Kidney tubule cell (primary cell): ENCODE data around the gene RHBDD1.

Experiments used
- DNase-seq: peaks from one replicate; pipeline ENCODE4 v3.0.0-alpha.2; 2018; ENCODE audit warnings: low spot score

Gene RHBDD1

DNA sequence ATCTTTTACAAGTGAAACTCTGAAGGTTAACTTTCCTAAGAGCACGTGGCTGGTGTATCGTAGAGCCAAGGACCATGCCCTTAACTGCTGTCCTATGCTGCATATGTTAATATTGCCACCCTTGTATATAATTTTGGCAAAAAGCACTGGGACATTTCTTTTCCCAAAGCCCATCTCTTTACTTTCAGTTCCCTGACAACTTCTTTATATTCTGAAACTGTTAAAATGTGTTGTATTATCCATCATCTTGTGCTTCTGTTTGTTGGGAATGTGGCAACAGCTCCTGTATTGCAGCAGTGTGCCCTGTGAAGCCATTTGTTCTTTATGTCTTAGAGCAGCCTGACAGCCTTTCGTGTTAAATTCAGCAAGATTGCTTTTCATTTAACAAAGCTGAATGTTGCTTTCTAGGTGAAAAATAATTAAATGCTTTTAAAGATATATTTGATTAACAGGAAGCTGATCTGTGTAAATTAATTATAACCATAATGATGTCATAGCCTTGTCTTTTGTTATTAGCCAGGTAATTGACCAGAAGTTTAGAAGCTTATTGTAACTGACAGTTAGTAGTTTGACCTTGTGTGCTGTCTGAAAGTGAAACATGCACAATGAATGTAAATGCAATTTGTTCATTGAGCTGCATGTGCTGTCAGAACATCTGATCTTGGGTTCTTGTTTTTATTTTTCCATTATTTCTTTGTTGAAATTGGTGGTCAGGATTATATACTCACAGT, 9.7 kb downstream of the RHBDD1 start:
- DNase-seq, result no peak

DNA sequence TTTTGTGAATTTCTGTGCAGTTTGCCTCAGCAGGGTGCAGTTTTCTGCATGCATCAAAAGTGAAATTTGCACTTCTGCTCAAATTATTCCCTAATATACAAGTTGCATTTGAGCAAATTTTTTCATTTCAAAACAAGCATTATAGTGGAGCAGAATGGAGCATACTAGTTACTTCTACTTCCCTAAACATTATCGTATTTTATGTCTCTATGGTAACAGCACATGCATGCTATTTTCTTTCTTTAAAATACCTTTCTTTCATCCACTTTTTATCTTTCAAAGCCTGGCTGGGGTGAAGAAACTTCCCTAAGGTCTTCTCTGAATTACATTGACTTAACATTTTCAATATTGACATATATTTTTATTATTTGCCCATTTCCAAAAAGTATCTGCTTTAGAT, 11.2 kb downstream of the RHBDD1 start:
- no peak for DNase-seq

DNA sequence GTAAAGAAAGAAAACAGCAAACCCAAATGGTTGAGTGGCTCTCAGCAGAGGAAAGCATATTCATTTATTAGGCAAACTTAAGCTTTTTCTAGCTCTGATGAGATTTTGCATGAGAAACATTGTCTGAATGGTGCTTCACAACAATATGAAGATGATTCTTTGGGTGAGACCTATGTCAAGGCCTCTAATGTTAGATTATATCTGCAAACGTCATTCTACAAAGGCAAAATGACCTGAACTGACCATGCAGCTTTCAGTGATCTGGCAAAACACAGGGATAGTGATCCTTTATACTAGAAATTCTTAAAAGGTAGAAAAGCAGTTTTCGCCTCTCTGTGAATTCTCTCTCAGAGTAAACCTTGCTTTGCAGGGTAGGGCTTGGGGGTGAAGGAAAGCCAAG, 11.7 kb downstream of the RHBDD1 start:
- no peak for DNase-seq

DNA sequence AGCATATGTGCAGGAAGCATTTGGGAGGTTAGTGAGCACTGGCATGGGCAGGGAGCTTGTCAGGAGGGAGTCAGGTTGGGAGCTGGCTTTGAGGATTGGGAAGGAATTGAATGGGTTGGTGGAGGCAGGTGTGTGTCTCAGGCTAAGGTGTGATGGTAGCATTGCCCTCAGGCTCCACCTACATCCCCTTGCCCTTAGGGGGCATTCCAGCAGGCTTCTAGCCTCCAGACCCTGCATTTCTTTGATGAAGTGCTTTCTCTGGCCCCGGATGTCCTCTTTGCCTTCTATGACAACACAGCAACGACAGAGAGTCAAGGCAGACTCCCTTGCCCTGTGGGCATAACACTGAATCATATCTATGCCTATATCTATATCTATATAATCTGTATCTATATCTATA, 13.5 kb downstream of the RHBDD1 start:
- no peak for DNase-seq

DNA sequence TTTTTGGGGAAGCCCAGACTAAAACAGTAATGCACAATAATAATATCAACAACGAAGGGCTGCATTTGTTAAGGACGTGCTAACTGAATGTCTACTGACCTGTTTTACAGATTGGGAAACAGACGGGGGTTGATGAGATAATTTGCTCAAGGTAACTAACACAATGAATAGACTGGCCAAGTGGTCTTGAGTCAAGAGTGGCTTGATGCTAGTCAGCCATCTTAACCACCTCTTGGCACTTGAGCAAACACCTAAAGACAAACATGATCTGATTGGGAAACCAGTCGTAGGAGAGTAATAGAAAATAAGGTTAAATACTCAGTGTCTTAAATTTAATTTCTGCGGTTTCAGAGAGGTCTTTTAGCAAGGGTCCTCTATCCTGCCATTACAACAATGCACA, 14.2 kb downstream of the RHBDD1 start:
- no peak for DNase-seq

DNA sequence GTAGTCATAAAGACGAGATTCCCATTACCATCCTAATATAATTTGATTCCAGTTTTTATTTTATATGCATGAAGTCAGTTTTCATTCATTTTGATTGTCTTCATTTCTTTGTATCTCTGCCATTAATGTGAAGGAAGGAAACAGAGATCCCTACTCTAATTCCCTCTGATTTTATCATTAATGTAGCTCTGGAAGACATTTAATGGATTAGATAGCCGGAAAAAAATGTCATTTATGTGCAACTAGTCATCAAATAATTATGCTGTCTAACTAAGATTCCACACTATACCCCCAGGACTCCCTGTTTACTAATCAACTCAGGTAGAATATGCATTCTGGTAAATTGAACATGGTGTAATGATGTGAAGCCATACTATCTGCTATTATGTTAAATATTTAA, 19.9 kb downstream of the RHBDD1 start:
- no peak for DNase-seq

DNA sequence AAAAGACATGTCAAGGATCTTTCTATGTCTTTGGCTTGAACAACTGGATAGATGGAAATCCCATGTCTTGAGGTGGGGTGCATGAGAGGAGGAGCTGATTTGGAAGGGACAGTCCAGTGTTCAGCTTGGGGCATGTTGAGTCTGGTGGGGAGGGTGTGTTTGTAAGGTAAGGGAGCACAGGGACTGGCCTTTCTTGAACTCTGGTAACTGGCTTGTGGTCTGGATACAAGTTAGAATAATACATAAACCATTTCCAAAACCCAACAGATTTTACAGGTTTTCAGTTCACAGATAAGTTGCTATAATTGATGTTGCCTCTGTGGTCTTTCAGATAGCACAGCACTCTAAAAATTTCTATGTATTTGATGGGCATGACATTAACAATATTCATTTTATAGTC, 24.2 kb downstream of the RHBDD1 start:
- DNase-seq, result no peak

DNA sequence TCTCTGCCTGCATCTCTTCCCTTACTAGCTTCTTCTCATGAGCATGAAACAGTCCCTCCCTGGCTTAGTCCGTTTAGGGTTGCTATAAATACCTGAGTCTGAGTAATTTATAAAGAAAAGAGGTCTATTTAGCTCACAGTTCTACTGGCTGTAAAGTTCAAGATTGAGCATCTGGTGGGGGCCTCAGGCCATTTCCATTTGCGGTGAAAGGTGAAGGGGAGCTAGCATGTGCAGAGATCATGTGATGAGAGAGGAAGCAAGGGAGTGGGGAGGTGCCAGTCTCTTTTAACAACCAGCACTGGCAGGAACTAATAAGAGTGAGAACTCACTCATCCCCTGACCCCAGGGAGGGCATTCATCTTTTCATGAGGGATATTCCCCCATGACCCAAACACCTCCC, 26.8 kb downstream of the RHBDD1 start:
- DNase-seq, result no peak

DNA sequence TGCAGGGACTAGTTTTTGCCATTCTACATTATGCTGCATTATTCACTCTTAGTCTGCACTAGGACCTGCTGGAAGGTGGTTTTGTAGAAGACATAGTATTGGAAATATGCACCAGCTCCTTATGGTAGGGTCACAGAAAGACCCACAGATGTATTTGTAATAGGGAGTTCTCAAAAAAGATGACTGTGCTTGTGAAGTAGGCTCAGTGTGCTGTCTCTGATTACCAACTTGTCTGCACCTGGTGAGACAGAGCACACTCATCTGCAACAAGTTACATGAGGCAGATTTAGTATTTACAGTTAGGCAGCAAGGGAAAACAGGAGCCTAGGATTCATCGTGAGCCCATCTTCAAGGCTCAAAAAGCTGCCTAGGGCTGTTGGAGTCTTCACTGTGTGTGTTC, 29.4 kb downstream of the RHBDD1 start:
- no peak for DNase-seq

DNA sequence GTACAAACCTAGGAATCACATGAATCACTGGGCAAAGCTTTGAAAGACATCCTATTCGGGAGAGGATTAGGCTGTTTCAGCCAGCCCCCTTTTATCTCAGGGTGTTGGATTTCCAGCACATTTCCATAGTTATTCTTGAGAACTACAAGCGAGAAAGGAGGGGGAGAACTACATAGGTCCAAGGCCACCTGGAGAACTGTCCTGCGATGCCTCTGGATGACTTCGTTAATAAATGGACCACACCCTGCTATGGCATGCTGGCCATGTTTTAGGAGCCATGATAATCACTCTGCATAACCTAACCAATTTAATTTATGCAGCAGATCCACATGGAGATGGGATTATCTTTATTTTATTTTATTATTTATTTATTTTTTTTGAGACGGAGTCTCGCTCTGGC, 29.9 kb downstream of the RHBDD1 start:
- no peak for DNase-seq

DNA sequence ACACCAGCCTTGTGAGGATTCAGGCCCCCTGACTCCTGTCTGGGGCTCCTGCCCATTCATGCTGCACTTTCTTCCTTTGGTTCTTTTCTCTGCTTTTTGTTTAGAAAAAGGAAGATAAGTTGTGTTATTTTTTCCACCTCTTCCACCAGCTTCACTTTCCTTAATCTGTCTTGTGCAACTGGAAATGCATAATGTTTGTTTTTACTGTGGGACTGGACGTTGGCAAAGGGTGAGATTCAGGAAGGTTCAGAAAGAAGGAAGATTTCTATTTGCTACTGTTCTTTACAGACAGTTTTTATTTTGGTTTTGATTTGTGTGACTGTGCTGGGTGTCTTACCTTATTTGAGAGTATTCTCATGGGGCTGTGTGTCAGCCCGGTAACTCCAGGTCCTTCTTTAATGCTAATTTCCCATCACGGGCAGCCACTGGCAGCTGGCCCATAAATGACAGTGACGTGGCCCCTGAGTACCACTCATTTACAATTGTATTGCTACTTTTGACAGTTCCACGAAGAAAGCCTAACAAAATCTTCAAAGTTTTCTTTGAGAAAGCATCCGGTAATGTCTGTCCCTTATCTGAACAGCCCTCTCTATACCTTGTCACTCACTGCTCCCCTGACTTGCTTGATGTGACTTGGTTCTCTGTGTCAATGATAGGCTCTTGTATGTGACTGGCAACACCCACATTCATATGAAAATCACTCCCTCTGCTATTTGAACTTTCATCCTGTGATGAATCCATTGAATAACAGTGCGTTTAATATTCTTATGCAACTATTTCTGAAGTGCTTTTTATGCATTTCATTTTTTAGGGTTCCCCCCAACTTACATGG, 32.7 kb downstream of the RHBDD1 start:
- DNase-seq, result no peak

DNA sequence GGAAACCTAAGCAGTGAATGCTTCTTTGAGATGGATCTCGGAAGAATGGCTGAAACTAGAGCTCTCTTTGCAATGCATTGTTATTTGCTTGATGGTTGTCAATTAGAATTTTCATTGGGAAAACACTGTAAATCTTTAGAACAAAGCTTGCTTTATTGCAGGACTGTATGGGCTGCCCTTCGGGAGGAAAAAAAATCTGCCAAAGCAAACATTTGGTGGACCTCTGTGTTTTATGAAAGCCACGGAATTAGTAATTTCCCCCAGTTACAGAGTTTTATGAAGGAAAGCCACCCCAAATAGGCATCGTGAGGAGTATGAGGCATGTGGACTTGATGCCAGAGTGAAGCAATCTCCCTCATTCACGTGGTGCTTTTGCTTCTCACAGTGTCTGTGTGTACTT, 33.5 kb downstream of the RHBDD1 start:
- DNase-seq, result no peak

DNA sequence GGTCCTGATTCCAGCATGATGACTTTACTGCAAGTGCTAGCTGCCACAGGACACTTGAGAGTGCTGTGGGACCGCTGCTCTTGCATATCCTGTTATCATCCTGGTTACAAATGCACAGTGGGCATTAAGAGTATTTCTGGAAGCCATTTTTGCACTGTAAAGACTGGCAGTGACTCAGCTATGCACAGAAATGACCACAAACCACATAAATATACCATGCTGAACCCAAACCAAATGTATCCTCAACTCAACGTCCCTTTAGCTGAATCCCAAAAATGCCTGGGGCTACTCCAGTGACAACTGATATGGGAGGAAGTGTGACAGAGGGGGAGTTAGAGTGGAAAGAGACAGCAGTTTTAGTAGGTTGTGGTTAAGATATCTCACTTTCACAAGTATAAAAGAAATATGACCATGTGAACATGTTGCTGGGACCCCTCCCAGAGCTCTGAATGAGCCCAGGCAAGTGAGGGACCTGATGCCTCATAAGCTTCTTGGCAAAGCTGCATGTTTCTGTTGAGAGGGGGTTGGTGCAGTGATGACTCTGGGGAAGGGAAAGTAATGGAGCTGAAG, 37.3 kb downstream of the RHBDD1 start:
- no peak for DNase-seq

DNA sequence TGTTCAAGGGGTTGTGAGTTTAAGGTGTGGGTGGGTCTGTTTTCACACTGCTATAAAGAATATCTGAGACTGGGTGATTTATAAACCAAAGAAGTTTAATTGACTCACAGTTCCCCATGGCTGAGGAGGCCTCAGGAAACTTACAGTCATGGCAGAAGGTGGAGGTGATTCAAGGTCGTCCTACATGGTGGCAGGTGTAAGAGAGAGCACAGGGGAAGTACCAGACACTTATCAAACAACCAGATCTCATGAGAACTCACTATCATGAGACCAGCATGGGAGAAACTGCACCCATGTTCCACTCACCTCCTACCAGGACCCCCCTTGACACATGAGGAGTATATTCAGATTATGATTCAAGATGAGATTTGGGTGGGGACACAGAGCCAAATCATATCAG, 38.0 kb downstream of the RHBDD1 start:
- DNase-seq, result no peak

DNA sequence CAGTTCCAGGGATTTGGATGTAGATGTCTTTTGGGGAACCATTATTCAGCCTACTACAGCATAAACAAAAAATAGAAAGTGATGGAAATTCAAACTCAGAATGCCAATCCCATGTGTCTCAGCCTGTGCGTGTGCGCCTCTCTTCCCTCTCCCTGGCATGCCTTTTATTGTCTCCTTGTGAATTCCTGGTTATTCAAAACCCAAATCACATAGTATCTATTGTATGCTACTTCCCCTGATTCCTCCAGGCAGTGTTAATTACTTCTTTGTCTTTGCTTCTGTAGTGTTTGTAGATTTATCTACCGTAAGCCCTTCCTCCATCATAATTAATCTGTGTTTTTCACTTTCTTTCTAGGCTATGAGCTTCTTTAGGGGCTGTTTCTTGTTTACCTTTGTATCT, 38.9 kb downstream of the RHBDD1 start:
- no peak for DNase-seq

DNA sequence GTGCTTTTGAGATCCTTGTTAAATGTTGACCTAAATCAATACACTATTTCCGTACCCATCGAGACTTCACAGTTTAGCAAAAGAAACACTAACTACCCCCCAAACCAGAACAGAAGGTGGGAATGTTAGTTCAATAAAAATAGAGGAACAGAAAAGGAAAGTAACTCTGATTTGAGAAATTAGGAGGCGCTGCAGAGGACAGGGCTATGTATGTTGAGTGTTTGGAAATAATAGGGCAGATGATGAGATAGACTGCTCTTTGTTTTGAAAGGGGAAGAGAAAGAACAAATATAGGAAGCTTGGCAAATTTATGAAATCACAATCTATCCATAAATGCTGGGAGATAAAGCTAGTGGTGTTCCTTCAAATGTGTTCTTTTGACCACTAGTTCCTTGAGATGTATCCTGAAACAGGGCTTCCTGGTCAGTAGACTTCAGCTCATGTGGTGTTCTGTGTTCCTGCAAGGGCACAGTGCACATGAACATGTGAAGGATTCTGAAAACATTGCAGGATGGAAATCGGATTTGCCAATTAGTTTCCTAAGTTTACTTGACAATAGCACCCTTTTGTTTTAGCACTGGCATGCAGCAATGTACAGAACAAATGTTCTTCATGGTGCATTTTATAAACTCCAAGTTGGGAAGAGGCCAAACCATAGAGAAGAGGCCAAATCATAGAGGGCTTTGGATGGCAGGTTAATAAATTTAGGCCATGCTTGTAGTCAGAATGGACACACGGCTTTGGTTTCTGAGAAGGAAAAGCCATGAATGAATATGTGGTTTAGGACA, 39.8 kb downstream of the RHBDD1 start:
- DNase-seq, result no peak

DNA sequence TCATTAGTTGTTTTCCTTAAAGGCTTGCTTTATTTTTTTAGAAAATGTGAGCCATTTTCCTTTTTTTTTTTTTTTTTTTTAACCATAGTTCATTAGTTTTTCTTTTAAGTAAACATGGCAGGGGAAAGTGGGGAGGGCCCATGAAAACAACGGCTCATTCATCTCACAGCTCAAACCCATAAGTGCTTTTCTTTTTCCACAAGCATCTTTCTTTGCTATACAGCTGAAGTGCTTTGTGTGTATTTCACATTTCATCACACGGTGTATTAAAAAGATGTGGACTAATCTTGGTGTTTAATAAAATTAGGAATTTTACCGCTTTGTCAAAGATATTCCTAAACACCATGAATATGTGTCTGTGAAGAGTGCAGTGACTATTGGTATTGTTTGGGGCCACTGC, 41.6 kb downstream of the RHBDD1 start:
- no peak for DNase-seq

DNA sequence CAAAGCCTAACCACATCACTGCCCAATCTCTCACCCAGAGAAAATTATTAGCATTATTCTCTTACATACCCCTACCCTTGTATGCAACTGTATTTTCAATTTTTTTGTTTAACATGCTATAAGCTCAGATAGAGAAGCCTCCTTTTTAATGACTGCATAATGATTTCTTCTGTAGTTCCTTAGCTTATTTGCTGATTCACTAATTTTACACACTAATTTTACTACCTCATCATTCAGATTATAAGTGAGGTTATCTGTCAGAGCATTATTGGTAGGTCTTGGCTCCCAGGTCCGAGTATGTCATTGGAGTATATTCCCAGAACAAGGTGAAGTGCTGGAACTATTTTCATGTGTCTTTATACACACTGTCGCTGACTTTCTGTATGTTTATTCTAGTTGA, 45.4 kb downstream of the RHBDD1 start:
- no peak for DNase-seq

DNA sequence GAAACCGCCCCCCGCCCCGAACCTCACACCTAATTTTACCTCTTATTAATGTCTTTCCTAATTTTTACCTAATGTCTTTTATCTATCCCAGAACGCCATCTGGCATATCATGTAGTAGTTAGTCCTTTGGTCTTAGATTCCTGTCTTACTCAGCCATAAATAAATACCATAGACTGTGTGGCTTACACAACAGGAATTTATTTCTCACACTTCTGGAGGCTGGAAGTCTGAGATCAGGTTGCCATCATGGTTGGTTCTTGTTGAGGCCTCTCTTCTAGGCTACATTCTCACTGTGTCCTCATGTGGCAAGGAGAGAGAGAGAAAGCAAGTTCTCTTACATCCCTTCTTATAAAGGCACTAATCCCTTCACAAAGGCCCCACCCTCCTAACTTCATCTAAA, 46.8 kb downstream of the RHBDD1 start:
- DNase-seq, result no peak

DNA sequence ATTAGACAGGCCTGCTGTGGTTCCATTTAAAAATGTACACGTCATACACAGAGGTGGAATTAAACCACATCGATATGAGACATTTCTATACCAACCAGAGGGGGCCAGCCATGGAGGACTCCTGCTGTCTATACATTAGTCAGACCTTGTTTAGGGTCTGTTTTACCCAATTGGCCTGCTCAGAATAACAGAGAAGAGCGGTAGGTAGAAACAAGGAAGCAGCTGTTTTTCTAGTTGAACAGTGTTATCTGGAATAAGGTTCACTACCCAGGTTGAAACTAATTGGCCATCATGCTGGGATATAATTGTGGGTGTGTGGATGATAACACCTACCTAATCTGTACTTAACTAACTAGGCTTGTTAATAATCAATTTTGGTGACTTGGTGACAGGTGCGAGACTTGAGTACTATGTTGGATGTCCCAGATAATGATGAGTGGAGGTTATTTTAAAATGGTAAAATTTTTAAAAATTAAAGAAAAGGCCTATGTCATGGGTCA, 47.5 kb downstream of the RHBDD1 start:
- DNase-seq, result no peak

DNA sequence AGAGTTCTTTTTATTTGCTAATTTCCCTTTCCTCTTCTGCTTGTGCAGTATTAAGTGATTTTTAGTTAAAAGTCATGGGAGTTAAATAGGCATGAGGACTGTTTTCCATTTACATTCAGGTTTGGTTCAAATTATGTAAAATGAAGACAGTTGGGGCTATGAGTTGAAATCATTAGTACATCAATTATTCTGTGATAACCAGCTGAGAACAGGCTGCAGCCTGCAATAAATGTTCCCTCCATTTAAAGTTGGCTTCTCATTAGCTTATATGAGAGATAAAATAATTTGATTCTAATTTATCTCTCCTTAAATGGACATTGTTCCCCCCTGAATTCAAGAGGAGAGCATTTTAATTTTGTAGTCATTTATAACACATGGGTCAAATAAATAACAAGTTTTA, 48.3 kb downstream of the RHBDD1 start:
- DNase-seq, result no peak

DNA sequence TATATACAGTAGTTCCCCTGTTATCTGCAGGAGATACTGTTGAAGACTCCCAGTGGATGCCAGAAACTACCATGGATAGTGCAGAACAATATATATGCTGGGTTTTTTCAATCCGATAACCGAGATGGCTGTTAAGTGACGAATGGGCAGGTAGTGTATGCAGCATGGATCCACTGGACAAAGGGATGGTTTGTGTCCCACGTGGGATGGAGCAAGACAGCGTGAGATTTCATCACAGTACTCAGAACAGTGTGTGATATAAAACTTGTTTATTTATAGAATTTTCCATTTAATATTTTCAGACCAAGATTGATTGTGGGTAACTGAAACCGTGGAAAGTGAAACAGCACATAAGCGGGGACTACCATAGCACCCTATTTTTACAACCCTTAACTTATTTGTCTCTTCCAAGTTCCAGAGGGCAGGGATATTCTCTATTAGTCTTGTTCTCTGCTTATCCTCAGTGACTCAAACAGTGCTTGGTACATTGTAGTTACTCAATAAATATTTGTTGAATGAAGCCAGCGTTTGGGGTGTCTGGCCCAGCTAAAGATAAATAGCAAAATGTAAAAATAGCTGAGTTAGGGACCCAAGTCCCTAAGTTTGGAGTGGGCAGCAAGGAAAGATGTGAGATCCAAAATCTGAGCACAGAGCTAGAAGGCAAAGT, 50.0 kb downstream of the RHBDD1 start:
- DNase-seq, result no peak
